GM23248 (cell line): ENCODE measurements around the gene PTPRN2.

Experiments used
- EZH2 ChIP-seq: fragments of 200-600 bp; sonication (generic); IDR thresholded peaks from 2 replicates; pipeline ENCODE4 v1.6.1; 2018; ENCODE audit warnings: antibody characterized with exemption, mild to moderate bottlenecking; ENCODE audit not compliant: insufficient read depth, poor library complexity, severe bottlenecking
- EZH2phosphoT487 ChIP-seq: fragments of 200-600 bp; sonication (generic); IDR thresholded peaks from 2 replicates; pipeline ENCODE4 v1.6.1; 2018; ENCODE audit warnings: antibody characterized with exemption, moderate library complexity, mild to moderate bottlenecking, low read depth; ENCODE audit not compliant: insufficient read depth

DNA sequence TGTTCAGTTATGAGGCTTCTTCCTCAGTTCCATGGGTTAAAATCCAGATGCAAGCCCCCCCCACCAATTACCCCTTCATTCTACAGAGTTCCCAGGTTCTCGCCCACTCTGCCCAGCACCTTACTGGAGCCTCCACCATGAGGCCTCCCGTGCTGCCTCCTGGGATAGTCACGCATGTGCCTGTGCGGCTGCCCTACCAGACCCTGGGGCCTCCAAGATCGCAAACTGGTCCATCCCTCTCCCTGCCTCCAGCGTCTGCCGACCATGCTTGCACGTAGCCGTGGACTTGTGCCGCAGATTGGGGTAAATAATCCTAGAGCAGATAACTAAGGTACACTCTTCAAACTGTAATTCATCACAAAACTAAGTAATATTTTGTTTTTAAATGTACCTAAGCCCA, 611.2 kb downstream of the PTPRN2 start:
- TF ChIP-seq EZH2phosphoT487 = no peak
- TF ChIP-seq EZH2 = no peak
